Panc1 (cell line): Measurements from ENCODE around the gene CTNND1.

ENCODE experiments used
- CTCF ChIP-seq: fragments of 450-650 bp; IDR thresholded peaks from 2 replicates; pipeline ENCODE4 v1.5.1; 2017; ENCODE audit warnings: mild to moderate bottlenecking
- POLR2AphosphoS5 ChIP-seq: IDR thresholded peaks from 2 replicates; pipeline ENCODE4 v1.6.1; 2012; ENCODE audit warnings: mild to moderate bottlenecking, low read depth, low read length, moderate library complexity
- REST ChIP-seq, 2 experiments: IDR thresholded peaks; 2 replicates each; pipeline ENCODE4 v1.6.1; 2011 to 2012; ENCODE audit warnings: low read depth in 2 of 2, control low read depth in 1 of 2, low read length in 1 of 2, mild to moderate bottlenecking in 1 of 2, moderate library complexity in 1 of 2; ENCODE audit not compliant: insufficient read depth in 1 of 2

- TF ChIP-seq POLR2AphosphoS5 (no peak), CTCF (no peak), REST (IDR thresholded peaks at IDR 0.05; ENCODE audit: insufficient read depth in 1 of 2, low read depth in 2 of 2, low read length in 1 of 2) (no peak)
Observed at GRCh38 chr11:57791321-57792059, 29.9 kb downstream of the CTNND1 start.
